Osteoblast (primary cell): Measurements from ENCODE around the gene CDKN3. TPM values are rescaled to one million over a fixed set of nuclear protein-coding genes. Genes with fewer than 3 reads are reported as not detected.

ENCODE experiments used
- DNase-seq: peaks from one replicate; pipeline ENCODE4 v3.0.0; 2011; ENCODE audit warnings: low spot score, mixed read lengths; ENCODE audit not compliant: insufficient read length; ENCODE audit errors: missing footprints
- H2AFZ ChIP-seq: 2 replicates; pipeline ENCODE4 v1.6.0; 2011; ENCODE audit warnings: mild to moderate bottlenecking, low read length
- H3K27ac ChIP-seq: 2 replicates; pipeline ENCODE4 v1.5.1; 2011; ENCODE audit warnings: mild to moderate bottlenecking, low read depth, low read length, moderate library complexity
- H3K27me3 ChIP-seq: 2 replicates; pipeline ENCODE4 v1.6.0; 2012; ENCODE audit warnings: mild to moderate bottlenecking, control low read depth, inconsistent platforms, low read length, moderate library complexity; ENCODE audit not compliant: insufficient read depth
- H3K36me3 ChIP-seq: 2 replicates; pipeline ENCODE4 v1.5.1; 2011; ENCODE audit warnings: mild to moderate bottlenecking, low read length, control low read depth, moderate library complexity; ENCODE audit not compliant: insufficient read depth
- H3K4me1 ChIP-seq: 2 replicates; pipeline ENCODE4 v1.5.1; 2011; ENCODE audit warnings: mild to moderate bottlenecking, low read length, control low read depth, moderate library complexity; ENCODE audit not compliant: insufficient read depth
- H3K4me2 ChIP-seq: 2 replicates; pipeline ENCODE4 v1.6.0; 2011; ENCODE audit warnings: mild to moderate bottlenecking, low read length; ENCODE audit not compliant: insufficient read depth
- H3K4me3 ChIP-seq: fragments of 200-600 bp; sonication (generic); 3 replicates; pipeline ENCODE4 v1.5.1; 2012; ENCODE audit warnings: mild to moderate bottlenecking, low read length, inconsistent platforms; ENCODE audit not compliant: insufficient read depth
- H3K79me2 ChIP-seq: 2 replicates; pipeline ENCODE4 v1.6.0; 2012; ENCODE audit warnings: mild to moderate bottlenecking, low read length, control low read depth, inconsistent platforms; ENCODE audit not compliant: insufficient read depth
- H3K9me3 ChIP-seq: 2 replicates; pipeline ENCODE4 v1.5.1; 2011; ENCODE audit warnings: low read depth, low read length, control low read depth
- H4K20me1 ChIP-seq: 2 replicates; pipeline ENCODE4 v1.6.0; 2012; ENCODE audit warnings: mild to moderate bottlenecking, low read length, control low read depth; ENCODE audit not compliant: insufficient read depth
- total RNA-seq: library from RNA; depleted of rRNA; stranded (reverse); fragments of >200 nt; gene quantifications from 2 replicates; pipeline ENCODE4 v1.2.3, GENCODE V29; 2012
- TF ChIP-seq, protein P1 (sequence below): IDR thresholded peaks from 2 replicates; pipeline ENCODE4 v1.5.1; 2011; ENCODE audit warnings: mild to moderate bottlenecking, low read depth, low read length, moderate library complexity; ENCODE audit errors: extremely low read depth

Gene CDKN3
- total RNA-seq, 1 donor, result 7.6 TPM

DNA sequence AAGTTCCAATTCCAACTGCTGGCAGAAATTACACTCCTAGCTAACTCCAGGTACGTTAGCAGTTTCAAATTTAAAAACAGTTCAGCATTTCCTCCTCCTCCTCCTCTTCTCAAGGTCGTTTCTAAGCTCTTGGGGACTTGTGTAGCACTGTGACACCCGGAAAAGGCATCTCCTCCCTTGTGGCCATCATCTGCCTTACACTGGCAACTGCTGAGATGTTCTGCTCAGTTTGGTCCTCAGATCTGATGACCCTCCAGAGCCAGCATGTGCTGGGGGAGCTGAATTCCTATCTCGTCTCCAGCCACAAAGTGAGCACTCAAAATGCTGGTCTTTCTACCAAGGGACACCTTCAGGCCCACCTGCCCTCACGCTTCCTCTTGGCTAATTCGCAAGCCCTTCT, 43.5 kb upstream of the CDKN3 start:
- no peak for DNase-seq
- TF ChIP-seq, protein P1, sequence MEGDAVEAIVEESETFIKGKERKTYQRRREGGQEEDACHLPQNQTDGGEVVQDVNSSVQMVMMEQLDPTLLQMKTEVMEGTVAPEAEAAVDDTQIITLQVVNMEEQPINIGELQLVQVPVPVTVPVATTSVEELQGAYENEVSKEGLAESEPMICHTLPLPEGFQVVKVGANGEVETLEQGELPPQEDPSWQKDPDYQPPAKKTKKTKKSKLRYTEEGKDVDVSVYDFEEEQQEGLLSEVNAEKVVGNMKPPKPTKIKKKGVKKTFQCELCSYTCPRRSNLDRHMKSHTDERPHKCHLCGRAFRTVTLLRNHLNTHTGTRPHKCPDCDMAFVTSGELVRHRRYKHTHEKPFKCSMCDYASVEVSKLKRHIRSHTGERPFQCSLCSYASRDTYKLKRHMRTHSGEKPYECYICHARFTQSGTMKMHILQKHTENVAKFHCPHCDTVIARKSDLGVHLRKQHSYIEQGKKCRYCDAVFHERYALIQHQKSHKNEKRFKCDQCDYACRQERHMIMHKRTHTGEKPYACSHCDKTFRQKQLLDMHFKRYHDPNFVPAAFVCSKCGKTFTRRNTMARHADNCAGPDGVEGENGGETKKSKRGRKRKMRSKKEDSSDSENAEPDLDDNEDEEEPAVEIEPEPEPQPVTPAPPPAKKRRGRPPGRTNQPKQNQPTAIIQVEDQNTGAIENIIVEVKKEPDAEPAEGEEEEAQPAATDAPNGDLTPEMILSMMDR, result no peak
- H3K9me3 ChIP-seq, result no peaks in the 10 kb centered on the region

DNA sequence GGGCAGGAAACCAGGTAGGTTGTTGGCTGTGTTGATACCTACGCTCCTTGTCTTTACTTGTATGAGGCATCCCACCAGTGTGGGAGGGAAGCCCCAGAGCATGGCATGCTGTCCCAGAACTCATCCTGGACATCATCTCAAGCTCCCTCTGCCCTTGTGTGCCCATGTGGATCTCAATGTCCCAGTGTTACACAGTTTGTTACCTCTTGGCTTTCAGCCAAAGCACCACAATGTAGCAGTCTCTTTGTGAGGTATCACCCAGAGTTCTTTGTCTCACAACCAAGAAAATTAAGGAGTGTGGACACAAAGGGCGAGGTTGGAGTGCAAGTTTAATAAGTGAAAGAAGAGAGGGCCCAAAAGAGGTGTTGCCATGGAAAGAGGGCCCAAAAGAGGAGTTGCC, 43.1 kb upstream of the CDKN3 start:
- Histone ChIP-seq H3K4me1 (peaks cover 10% of the 10 kb centered on the region), H3K36me3 (no peaks in the 10 kb centered on the region), H3K4me2 (no peak overlapping the region), H3K4me3 (no peak overlapping the region), H3K9me3 (no peaks in the 10 kb centered on the region), H3K79me2 (no peaks in the 10 kb centered on the region), H3K27ac (no peak overlapping the region), H4K20me1 (no peaks in the 10 kb centered on the region), H2AFZ (no peak overlapping the region), H3K27me3 (peaks cover 9% of the 10 kb centered on the region)
- no peak for DNase-seq
- TF ChIP-seq, protein P1, result no peak

More for the DNA sequence above, 43.5 kb upstream of the CDKN3 start:
- H3K79me2 ChIP-seq, result no peaks in the 10 kb centered on the region
- H3K27ac ChIP-seq, result no peak overlapping the region
- no peaks in the 10 kb centered on the region for H4K20me1 ChIP-seq
- H3K27me3 ChIP-seq, result peaks cover 5% of the 10 kb centered on the region
- H2AFZ ChIP-seq, result no peak overlapping the region
- no peak overlapping the region for H3K4me2 ChIP-seq
- H3K4me1 ChIP-seq, result peaks cover 10% of the 10 kb centered on the region
- no peaks in the 10 kb centered on the region for H3K36me3 ChIP-seq
- no peak overlapping the region for H3K4me3 ChIP-seq

GRCh38 chr14:54354096-54354495, 42.7 kb upstream of the CDKN3 start:
- no peaks in the 10 kb centered on the region for H3K79me2 ChIP-seq
- H3K4me2 ChIP-seq, result no peak overlapping the region
- H3K4me3 ChIP-seq, result no peak overlapping the region
- no peaks in the 10 kb centered on the region for H3K36me3 ChIP-seq
- H2AFZ ChIP-seq, result no peak overlapping the region
- TF ChIP-seq, protein P1, result no peak
- H3K27me3 ChIP-seq, result peaks cover 9% of the 10 kb centered on the region
- no peak for DNase-seq
- no peak overlapping the region for H3K27ac ChIP-seq
- H4K20me1 ChIP-seq, result no peaks in the 10 kb centered on the region
- peaks cover 10% of the 10 kb centered on the region for H3K4me1 ChIP-seq
- no peaks in the 10 kb centered on the region for H3K9me3 ChIP-seq

- Histone ChIP-seq H3K79me2 (no peaks in the 10 kb centered on the region), H3K9me3 (no peaks in the 10 kb centered on the region), H2AFZ (no peak overlapping the region), H3K4me2 (no peak overlapping the region), H3K27me3 (peaks cover 9% of the 10 kb centered on the region), H3K4me3 (no peak overlapping the region), H3K27ac (no peak overlapping the region), H4K20me1 (no peaks in the 10 kb centered on the region), H3K4me1 (peaks cover 5% of the 10 kb centered on the region), H3K36me3 (no peaks in the 10 kb centered on the region)
- TF ChIP-seq, protein P1, result no peak
- DNase-seq, result no peak
These were observed 41.7 kb upstream of the CDKN3 start for GRCh38 chr14:54354968-54355641.
